ENCODE results near the gene FKBP15. TPM values are rescaled to one million over a fixed set of nuclear protein-coding genes. Genes with fewer than 3 reads are reported as not detected.
"Not testable (repeated sequence)": the region's sequence is repeated elsewhere in the genome, so short reads cannot be mapped to it uniquely, and the experiment has no call there.

Gene FKBP15
- total RNA-seq, 1 experiment from 2014 or later: 14.9 TPM

- TF ChIP-seq AR (CRISPR knock-in tag; IDR thresholded peaks at IDR 0.05) (no peak), STAT6 (CRISPR knock-in tag; conservative IDR thresholded peaks at IDR 0.05; ENCODE audit: low read depth) (no peak), ZBTB21 (CRISPR knock-in tag; IDR thresholded peaks at IDR 0.05; ENCODE audit: borderline replicate concordance) (no peak), GABPB1 (CRISPR knock-in tag; IDR thresholded peaks at IDR 0.05) (no peak), ZNF512 (CRISPR knock-in tag; IDR thresholded peaks at IDR 0.05; ENCODE audit: borderline replicate concordance) (no peak), NFE2L1 (CRISPR knock-in tag; IDR thresholded peaks at IDR 0.05) (no peak)
Observed at GRCh38 chr9:113254991-113255390, 33.9 kb upstream of the FKBP15 start (continued).

- no peak for DNase-seq (ENCODE audit: low spot score)
- ChIA-PET CTCF (no interaction called here), POLR2A (no interaction called here)
- Mint-ChIP-seq H3K27me3 (ENCODE audit: low read depth) (no peaks in the 10 kb centered on the region), H3K9me3 (peaks cover 8% of the 10 kb centered on the region), H3K36me3 (peaks cover 14% of the 10 kb centered on the region), H3K27ac (no peak overlapping the region), H3K4me3 (no peak overlapping the region), H3K4me1 (no peaks in the 10 kb centered on the region)
- ATAC-seq: no peak
- TF ChIP-seq ESRRA (CRISPR knock-in tag; IDR thresholded peaks at IDR 0.05; ENCODE audit: borderline replicate concordance) (no peak), ATF3 (CRISPR knock-in tag; conservative IDR thresholded peaks at IDR 0.05) (no peak), ATF6 (CRISPR knock-in tag; IDR thresholded peaks at IDR 0.05) (no peak), FOXK1 (CRISPR knock-in tag; IDR thresholded peaks at IDR 0.05) (no peak)
- TF ChIP-seq, protein P1, sequence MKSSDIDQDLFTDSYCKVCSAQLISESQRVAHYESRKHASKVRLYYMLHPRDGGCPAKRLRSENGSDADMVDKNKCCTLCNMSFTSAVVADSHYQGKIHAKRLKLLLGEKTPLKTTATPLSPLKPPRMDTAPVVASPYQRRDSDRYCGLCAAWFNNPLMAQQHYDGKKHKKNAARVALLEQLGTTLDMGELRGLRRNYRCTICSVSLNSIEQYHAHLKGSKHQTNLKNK (CRISPR knock-in tag; IDR thresholded peaks at IDR 0.05): no peak
- TF ChIP-seq, protein P2, sequence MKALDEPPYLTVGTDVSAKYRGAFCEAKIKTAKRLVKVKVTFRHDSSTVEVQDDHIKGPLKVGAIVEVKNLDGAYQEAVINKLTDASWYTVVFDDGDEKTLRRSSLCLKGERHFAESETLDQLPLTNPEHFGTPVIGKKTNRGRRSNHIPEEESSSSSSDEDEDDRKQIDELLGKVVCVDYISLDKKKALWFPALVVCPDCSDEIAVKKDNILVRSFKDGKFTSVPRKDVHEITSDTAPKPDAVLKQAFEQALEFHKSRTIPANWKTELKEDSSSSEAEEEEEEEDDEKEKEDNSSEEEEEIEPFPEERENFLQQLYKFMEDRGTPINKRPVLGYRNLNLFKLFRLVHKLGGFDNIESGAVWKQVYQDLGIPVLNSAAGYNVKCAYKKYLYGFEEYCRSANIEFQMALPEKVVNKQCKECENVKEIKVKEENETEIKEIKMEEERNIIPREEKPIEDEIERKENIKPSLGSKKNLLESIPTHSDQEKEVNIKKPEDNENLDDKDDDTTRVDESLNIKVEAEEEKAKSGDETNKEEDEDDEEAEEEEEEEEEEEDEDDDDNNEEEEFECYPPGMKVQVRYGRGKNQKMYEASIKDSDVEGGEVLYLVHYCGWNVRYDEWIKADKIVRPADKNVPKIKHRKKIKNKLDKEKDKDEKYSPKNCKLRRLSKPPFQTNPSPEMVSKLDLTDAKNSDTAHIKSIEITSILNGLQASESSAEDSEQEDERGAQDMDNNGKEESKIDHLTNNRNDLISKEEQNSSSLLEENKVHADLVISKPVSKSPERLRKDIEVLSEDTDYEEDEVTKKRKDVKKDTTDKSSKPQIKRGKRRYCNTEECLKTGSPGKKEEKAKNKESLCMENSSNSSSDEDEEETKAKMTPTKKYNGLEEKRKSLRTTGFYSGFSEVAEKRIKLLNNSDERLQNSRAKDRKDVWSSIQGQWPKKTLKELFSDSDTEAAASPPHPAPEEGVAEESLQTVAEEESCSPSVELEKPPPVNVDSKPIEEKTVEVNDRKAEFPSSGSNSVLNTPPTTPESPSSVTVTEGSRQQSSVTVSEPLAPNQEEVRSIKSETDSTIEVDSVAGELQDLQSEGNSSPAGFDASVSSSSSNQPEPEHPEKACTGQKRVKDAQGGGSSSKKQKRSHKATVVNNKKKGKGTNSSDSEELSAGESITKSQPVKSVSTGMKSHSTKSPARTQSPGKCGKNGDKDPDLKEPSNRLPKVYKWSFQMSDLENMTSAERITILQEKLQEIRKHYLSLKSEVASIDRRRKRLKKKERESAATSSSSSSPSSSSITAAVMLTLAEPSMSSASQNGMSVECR (CRISPR knock-in tag; IDR thresholded peaks at IDR 0.05; ENCODE audit: borderline replicate concordance): no peak
Observed at GRCh38 chr9:113250807-113251206, 29.7 kb upstream of the FKBP15 start.

DNA sequence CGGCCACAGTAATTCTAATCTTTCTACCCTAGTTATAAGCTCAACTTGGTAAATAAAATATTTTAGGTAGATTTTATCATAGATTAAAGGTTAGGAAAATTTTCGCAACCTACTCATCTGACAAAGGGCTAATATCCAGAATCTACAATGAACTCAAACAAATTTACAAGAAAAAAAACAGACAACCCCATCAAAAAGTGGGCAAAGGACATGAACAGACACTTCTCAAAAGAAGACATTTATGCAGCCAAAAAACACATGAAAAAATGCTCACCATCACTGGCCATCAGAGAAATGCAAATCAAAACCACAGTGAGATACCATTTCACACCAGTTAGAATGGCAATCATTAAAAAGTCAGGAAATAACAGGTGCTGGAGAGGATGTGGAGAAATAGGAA, 28.6 kb upstream of the FKBP15 start:
- H3K27me3 Mint-ChIP-seq (ENCODE audit: low read depth); POLR2A ChIA-PET; H3K4me3 Mint-ChIP-seq; H3K4me1 Mint-ChIP-seq; DNase-seq (ENCODE audit: low spot score); CTCF ChIA-PET; H3K9me3 Mint-ChIP-seq; ATAC-seq; H3K27ac Mint-ChIP-seq: not testable (repeated sequence)
- H3K36me3 Mint-ChIP-seq: peaks cover 14% of the 10 kb centered on the region
